Trophoblast cell (in vitro differentiated cells and primary cell): Measurements from ENCODE around the gene DAB1.

Source experiments
- DNase-seq, 2 donors: peaks; one replicate each; pipeline ENCODE4 v3.0.0-alpha.2; 2016
- H2AFZ ChIP-seq: 2 replicates; pipeline ENCODE4 v1.6.1; 2013; ENCODE audit warnings: low read length, moderate library complexity, mild to moderate bottlenecking; ENCODE audit not compliant: insufficient read depth, poor library complexity
- H2AK5ac ChIP-seq: 2 replicates; pipeline ENCODE4 v1.6.1; 2013; ENCODE audit warnings: mild to moderate bottlenecking, low read length
- H2BK120ac ChIP-seq: 2 replicates; pipeline ENCODE4 v1.6.1; 2013; ENCODE audit warnings: low read length, mild to moderate bottlenecking, moderate library complexity; ENCODE audit not compliant: insufficient read depth, poor library complexity
- H2BK12ac ChIP-seq: 2 replicates; pipeline ENCODE4 v1.6.1; 2013; ENCODE audit warnings: mild to moderate bottlenecking, low read length, moderate library complexity
- H2BK5ac ChIP-seq: 2 replicates; pipeline ENCODE4 v1.6.1; 2013; ENCODE audit warnings: low read length, low read depth, moderate library complexity, mild to moderate bottlenecking; ENCODE audit not compliant: poor library complexity
- H3K14ac ChIP-seq: 2 replicates; pipeline ENCODE4 v1.6.1; 2013; ENCODE audit warnings: mild to moderate bottlenecking, low read length
- H3K18ac ChIP-seq: 2 replicates; pipeline ENCODE4 v1.6.1; 2013; ENCODE audit warnings: mild to moderate bottlenecking, low read length
- H3K23ac ChIP-seq: 2 replicates; pipeline ENCODE4 v1.6.1; 2013; ENCODE audit warnings: low read length
- H3K27ac ChIP-seq: 2 replicates; pipeline ENCODE4 v1.5.1; 2013; ENCODE audit warnings: low read depth, mild to moderate bottlenecking, inconsistent platforms, low read length, moderate library complexity
- H3K27me3 ChIP-seq: 2 replicates; pipeline ENCODE4 v1.6.1; 2013; ENCODE audit warnings: inconsistent platforms, mild to moderate bottlenecking, low read length, moderate library complexity; ENCODE audit not compliant: insufficient read depth
- H3K36me3 ChIP-seq, 2 experiments: 1 replicate in 1 of 2; 2 replicates in 1 of 2; pipeline ENCODE4 v1.6.1; 2013; ENCODE audit warnings: low read length in 2 of 2, mild to moderate bottlenecking in 2 of 2, moderate library complexity in 1 of 2; ENCODE audit not compliant: insufficient read depth in 2 of 2, control insufficient read depth in 1 of 2
- H3K4ac ChIP-seq: 2 replicates; pipeline ENCODE4 v1.6.1; 2013; ENCODE audit warnings: low read depth, mild to moderate bottlenecking, low read length, moderate library complexity
- H3K4me1 ChIP-seq, 2 experiments: 1 replicate in 1 of 2; 2 replicates in 1 of 2; pipeline ENCODE4 v1.6.1; 2013; ENCODE audit warnings: low read length in 2 of 2, mild to moderate bottlenecking in 2 of 2, moderate library complexity in 1 of 2; ENCODE audit not compliant: insufficient read depth in 2 of 2, control insufficient read depth in 1 of 2
- H3K4me2 ChIP-seq: 2 replicates; pipeline ENCODE4 v1.6.1; 2013; ENCODE audit warnings: inconsistent platforms, mild to moderate bottlenecking, low read length, moderate library complexity
- H3K4me3 ChIP-seq: 2 replicates; pipeline ENCODE4 v1.5.1; 2013; ENCODE audit warnings: mild to moderate bottlenecking, low read depth, low read length, inconsistent platforms
- H3K79me1 ChIP-seq: one replicate; pipeline ENCODE4 v1.6.1; 2013; ENCODE audit warnings: low read length
- H3K79me2 ChIP-seq: 2 replicates; pipeline ENCODE4 v1.6.1; 2013; ENCODE audit warnings: low read length, mild to moderate bottlenecking; ENCODE audit not compliant: control insufficient read depth, insufficient read depth, poor library complexity
- H3K9ac ChIP-seq: 2 replicates; pipeline ENCODE4 v1.6.1; 2013; ENCODE audit warnings: mild to moderate bottlenecking, low read length
- H3K9me3 ChIP-seq: 2 replicates; pipeline ENCODE4 v1.6.1; 2013; ENCODE audit warnings: low read depth, mild to moderate bottlenecking, control low read depth, inconsistent platforms, low read length; ENCODE audit not compliant: insufficient read depth
- H4K12ac ChIP-seq: 2 replicates; pipeline ENCODE4 v1.6.1; 2013; ENCODE audit warnings: low read depth, mild to moderate bottlenecking, low read length, moderate library complexity
- H4K8ac ChIP-seq: 2 replicates; pipeline ENCODE4 v1.6.1; 2013; ENCODE audit warnings: low read depth, mild to moderate bottlenecking, low read length, moderate library complexity
- H4K91ac ChIP-seq: one replicate; pipeline ENCODE4 v1.6.1; 2013; ENCODE audit warnings: low read depth, mild to moderate bottlenecking, low read length, moderate library complexity
- WGBS: extraction: QIAGEN DNeasy Blood & Tissue Kit; methylation state at CpG from one replicate; pipeline ENCODE4 v1.1.7; 2013; ENCODE audit warnings: missing lambda C conversion rate; ENCODE audit not compliant: insufficient read length, insufficient coverage; ENCODE audit errors: extremely low coverage; 5-methylcytosine and 5-hydroxymethylcytosine counted together

DAB1 gene

DNA sequence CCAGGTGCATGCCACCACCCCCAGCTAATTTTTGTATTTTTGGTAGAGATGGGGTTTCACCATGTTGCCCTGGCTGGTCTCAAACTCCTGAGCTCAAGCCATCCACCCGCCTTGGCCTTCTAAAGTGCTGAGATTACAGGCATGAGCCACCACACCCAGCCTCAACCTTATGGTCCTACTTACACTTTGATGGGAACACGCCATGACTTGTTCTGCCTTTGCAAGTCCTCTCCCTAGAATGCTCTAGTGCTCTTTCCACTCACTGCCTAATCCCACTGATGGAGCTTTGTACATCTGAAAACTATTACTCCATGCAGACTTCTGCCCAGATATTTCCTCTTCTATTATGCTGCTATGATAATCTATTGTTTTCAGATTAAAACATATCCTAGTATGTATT is 174.3 kb downstream of the DAB1 start:
- Histone ChIP-seq H3K4me2 (no peak overlapping the region), H2BK5ac (no peak overlapping the region), H3K9me3 (peaks cover 3% of the 10 kb centered on the region), H3K27me3 (no peaks in the 10 kb centered on the region), H2AFZ (no peak overlapping the region), H3K79me1 (no peaks in the 10 kb centered on the region), H3K36me3 (no peaks in the 10 kb centered on the region), H2AK5ac (no peak overlapping the region), H2BK120ac (no peak overlapping the region), H3K27ac (no peak overlapping the region), H3K4me3 (no peak overlapping the region), H3K79me2 (no peaks in the 10 kb centered on the region), H3K23ac (no peak overlapping the region), H3K4ac (no peak overlapping the region), H2BK12ac (no peak overlapping the region), H3K4me1 (no peaks in the 10 kb centered on the region), H3K9ac (no peak overlapping the region), H4K91ac (no peak overlapping the region), H4K12ac (no peak overlapping the region), H4K8ac (no peak overlapping the region), H3K18ac (no peak overlapping the region), H3K14ac (no peak overlapping the region)
- DNase-seq = no peak
- no CpG with 5 or more reads among the region's 2 CpGs for WGBS

DNA sequence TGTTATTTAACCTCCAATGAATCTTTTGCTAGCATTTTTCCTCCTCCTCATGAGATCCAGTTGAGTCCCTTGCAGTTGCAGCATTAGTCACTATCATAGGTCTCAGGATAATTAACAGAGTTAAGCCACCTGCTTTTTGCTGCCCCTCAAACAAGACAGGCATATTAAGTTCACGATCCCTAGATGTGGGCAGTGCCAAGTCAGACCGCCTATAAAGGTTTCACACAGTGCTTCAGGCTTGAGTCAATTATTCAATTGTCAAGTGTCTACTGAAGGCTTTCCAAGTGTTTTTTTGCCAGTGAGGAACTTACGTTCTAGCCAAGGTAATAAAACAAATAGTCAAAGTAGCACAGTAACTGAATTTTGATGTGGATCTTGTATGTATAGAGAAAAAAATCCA is 175.0 kb downstream of the DAB1 start:
- Histone ChIP-seq H3K18ac (no peak overlapping the region), H3K14ac (no peak overlapping the region), H3K4me2 (no peak overlapping the region), H2AK5ac (no peak overlapping the region), H3K27ac (no peak overlapping the region), H4K8ac (no peak overlapping the region), H3K4me1 (no peaks in the 10 kb centered on the region), H2BK120ac (no peak overlapping the region), H3K79me1 (no peaks in the 10 kb centered on the region), H3K27me3 (no peaks in the 10 kb centered on the region), H2BK5ac (no peak overlapping the region), H3K79me2 (no peaks in the 10 kb centered on the region), H4K91ac (no peak overlapping the region), H3K4ac (no peak overlapping the region), H3K4me3 (no peak overlapping the region), H3K9me3 (peaks cover 3% of the 10 kb centered on the region), H4K12ac (no peak overlapping the region), H3K23ac (no peak overlapping the region), H2AFZ (no peak overlapping the region), H3K36me3 (no peaks in the 10 kb centered on the region), H2BK12ac (no peak overlapping the region), H3K9ac (no peak overlapping the region)
- no CpG with 5 or more reads among the region's 3 CpGs for WGBS
- DNase-seq = no peak

DNA sequence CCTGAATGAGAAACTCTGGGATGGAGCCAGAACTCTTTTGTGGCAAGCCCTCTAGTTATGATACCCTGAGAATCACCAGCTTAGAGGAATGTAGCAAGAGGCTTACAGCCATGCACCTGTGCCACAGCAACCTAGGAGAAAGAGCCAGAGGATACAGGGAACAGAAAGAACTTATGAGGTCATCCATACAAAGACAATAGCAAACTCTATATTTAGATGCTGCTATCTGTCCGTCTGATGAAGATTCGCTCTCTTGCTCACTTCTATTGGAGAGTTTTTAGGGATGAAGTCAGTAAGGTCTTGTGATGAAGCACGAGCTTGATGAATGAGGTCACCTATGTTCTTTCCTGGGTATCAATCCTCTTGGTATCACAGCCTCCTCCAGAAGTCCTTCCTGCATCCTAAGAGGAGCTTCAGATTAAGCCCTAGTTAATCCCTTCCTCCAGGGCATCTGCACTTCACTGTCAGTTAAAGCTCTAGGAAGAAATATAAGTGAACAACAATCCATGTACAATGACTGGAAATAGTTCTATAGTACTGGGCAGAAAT is 185.6 kb downstream of the DAB1 start:
- no peak for DNase-seq
- no peak overlapping the region for H3K27ac ChIP-seq
- H3K18ac ChIP-seq = no peak overlapping the region
- H2BK5ac ChIP-seq = no peak overlapping the region
- no peaks in the 10 kb centered on the region for H3K79me2 ChIP-seq
- H2BK12ac ChIP-seq = no peak overlapping the region
- H3K4ac ChIP-seq = no peak overlapping the region
- no peak overlapping the region for H4K8ac ChIP-seq
- H3K36me3 ChIP-seq = no peaks in the 10 kb centered on the region
- H3K79me1 ChIP-seq = no peaks in the 10 kb centered on the region
- H4K91ac ChIP-seq = no peak overlapping the region
- H3K14ac ChIP-seq = no peak overlapping the region
- H2AFZ ChIP-seq = no peak overlapping the region
- no peaks in the 10 kb centered on the region for H3K27me3 ChIP-seq
- no peak overlapping the region for H4K12ac ChIP-seq
- no peak overlapping the region for H2BK120ac ChIP-seq
- H3K9ac ChIP-seq = no peak overlapping the region
- H3K9me3 ChIP-seq = no peaks in the 10 kb centered on the region
- no CpG with 5 or more reads among the region's 3 CpGs for WGBS
- H2AK5ac ChIP-seq = no peak overlapping the region
- H3K23ac ChIP-seq = no peak overlapping the region
- no peak overlapping the region for H3K4me3 ChIP-seq
- no peak overlapping the region for H3K4me2 ChIP-seq
- H3K4me1 ChIP-seq = no peaks in the 10 kb centered on the region

DNA sequence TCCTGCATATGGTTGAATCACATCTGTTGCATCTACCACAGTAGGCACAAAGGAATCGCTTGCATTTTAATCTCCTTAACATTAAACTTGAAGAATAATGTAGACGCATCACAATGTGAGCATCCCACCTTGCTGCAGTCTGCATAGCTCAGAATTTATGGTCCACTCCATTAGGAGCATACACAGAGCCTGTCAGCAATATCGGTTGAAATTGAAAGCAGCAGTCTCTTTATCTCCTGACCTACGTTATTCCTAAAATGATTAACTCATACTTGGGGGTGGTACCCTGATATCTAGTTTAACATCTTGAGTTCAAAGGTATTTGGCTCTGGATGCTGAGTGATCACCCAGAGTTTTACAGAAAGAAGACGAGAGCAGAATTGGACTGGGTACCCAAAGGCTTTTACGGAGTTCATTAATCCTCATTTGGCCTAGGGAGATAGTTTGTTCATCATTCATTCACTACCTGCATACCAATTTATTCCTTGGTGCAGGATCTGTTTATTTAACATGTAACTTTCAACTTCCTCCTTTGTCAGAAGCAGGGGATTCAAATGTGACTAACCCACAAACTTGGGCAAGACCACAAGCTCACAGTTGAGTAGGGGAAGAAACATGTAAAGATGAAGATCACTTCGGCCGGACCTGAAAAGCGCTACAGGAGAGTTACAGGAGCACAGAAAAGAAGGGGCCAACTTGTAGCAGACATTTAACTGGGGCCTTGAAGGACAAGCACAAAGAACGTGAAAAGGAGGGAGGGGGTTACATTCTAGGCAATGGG is 187.9 kb downstream of the DAB1 start:
- Histone ChIP-seq H3K36me3 (no peaks in the 10 kb centered on the region), H3K27ac (no peak overlapping the region), H2AK5ac (no peak overlapping the region), H4K91ac (no peak overlapping the region), H3K4me2 (no peak overlapping the region), H2BK5ac (no peak overlapping the region), H3K79me2 (no peaks in the 10 kb centered on the region), H3K23ac (no peak overlapping the region), H3K4me3 (no peak overlapping the region), H3K14ac (no peak overlapping the region), H3K27me3 (no peaks in the 10 kb centered on the region), H2BK12ac (no peak overlapping the region), H4K12ac (no peak overlapping the region), H3K9me3 (no peaks in the 10 kb centered on the region), H3K18ac (no peak overlapping the region), H3K9ac (no peak overlapping the region), H3K4me1 (no peaks in the 10 kb centered on the region), H2BK120ac (no peak overlapping the region), H4K8ac (no peak overlapping the region), H3K79me1 (no peaks in the 10 kb centered on the region), H2AFZ (no peak overlapping the region), H3K4ac (no peak overlapping the region)
- WGBS = no CpG with 5 or more reads among the region's 10 CpGs
- no peak for DNase-seq
